GM19240 (cell line): ENCODE results near the gene CDKN1A.
A peak's percentile ranks its signal among the peaks of the same experiment; 100 is the strongest.
"Not testable (repeated sequence)": the region's sequence is repeated elsewhere in the genome, so short reads cannot be mapped to it uniquely, and the experiment has no call there.

ENCODE experiments used
- DNase-seq: peaks from one replicate; pipeline ENCODE4 v3.0.0; 2011; ENCODE audit warnings: low spot score; ENCODE audit not compliant: insufficient read length

Gene CDKN1A

DNA sequence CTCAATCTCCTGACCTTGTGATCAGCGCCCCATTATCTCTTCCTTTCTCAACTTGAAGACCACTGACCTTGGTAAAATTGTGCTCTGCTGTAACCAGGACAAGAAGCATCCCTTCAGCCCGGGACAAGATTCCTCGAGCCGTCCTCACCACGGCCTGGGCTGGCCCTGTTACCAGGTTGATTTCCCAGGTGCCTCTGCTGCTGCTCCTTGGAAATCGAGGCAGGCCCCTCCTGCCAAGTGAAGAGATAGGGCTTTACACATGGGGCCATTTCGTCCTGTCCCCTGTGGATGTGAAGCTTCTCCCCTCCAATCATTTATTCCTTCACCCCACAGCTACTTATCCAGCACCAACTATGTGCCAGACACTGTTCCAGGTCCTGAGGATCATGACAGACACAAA, 40.6 kb downstream of the CDKN1A start:
- no peak for DNase-seq

DNA sequence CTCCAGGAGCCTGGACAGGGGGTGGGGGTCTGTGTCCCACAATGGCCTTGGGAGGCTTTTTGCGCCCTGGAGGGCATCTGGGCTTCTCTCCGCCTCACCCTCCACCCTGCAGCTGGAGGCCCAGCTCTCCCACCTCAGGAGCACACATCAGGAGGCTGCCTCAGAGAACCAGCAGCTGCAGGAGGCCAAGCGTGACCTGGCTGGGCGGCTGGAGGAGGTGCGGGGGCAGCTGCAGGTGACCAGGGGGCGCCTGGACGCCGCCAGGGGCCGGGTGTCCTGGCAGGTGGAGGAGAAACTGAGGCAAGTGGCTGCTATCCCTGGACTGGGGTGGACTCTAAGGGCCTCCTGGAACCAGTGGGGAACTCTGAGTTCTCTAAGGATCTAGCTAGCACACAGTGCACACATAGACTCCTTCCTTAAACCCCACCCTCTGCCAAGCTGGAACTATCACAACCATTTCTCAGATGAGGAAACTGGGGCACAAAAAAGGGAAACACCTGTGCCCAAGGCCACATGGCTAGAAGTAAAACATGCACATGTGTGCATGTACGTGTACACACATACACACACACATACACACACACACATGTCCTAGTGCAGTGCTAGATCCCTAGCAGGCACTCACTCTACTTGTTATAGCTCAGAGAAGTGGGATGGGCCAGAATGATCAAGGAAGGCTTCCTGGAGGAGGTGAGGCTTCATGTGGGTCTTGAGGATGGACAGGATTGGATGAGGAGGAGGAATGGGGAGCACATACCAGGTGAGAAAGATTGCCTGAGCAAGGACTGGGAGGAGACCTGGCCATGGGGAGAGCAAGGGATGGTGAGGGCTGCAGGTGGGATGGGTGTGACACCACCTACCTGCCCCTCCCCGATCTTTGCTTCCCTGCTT, 42.0 kb downstream of the CDKN1A start:
- no peak for DNase-seq

DNA sequence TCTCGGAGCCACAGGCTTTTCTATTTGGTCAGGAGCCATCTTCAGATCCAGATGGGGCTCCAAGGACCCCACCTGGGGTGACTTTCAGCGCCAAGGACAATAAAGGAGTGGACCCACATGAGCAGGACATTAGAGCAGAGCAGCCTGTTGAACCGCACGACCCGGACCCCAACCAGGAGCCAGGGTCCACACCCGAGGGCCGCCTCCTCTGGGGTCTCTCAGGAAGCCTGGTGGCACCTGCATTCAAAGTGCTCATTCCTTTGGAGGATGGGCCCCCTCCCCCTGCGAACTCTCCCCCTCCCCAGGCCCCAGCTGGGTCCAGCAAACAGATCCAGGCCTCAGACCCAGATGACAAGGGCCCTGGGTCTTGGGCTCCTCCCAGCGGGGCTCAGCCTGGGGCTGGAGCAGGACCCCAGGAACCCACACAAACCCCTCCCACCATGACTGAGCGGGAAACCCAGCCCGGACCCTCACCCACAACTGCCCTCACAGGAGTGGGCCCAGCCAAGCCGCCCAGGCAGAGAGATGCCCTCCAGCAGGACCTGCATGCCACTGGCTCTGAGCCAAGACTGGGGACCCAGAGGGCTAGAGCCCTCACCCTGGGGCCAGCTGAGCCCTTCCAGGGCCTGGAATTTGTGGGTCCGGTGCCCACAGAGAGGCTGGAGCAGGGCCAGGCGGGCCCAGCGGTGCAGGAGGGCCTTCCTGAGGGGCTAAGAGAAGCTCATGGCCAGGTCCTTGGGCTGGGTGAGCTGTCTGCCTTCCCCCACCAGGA, 43.0 kb downstream of the CDKN1A start:
- DNase-seq, result no peak

DNA sequence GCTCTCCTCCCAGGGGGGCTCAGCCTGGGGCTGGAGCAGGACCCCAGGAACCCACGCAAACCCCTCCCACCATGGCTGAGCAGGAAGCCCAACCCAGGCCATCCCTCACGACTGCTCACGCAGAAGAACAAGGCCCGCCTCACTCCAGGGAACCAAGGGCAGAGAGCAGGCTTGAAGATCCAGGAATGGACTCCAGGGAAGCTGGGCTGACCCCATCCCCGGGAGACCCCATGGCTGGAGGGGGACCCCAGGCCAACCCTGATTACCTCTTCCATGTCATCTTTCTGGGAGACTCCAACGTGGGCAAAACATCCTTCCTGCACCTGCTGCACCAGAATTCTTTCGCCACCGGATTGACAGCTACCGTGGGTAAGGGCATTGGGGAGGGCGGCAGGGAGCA, 43.9 kb downstream of the CDKN1A start:
- no peak for DNase-seq

DNA sequence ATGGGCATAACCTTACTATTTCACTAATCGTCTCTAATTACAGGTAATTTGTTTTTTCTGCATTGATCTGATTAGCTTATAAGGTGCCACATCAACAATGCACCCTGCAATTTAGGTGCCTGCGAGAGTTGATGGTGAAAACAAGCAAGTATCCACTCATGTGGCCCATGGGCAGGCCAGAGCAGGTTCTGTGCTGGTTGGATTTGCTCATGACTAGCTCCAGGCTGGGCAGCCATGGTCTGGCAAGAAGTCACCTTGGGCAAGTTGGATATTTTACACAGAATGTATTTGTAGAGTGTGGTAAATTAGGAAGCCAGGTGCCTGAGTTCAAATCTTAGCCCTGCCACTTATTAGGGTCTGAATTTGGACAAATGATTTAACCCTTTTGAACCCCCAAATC, 44.4 kb downstream of the CDKN1A start:
- no peak for DNase-seq

DNA sequence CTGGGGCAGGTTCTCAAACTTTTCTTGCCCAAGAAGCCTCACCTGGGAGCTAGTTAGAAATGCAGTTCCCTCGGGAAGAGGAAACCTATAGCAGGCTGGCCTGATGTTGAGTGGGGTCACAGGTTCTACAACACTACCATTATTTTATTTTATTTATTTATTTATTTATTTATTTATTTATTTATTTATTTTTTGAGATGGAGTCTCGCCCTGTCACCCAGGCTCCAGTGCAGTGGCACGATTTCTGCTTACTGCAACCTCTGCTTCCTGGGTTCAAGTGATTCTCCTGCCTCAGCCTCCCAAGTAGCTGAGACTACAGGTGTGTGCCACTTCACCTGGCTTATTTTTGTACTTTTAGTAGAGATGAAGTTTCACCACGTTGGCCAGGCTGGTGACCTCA, 45.5 kb downstream of the CDKN1A start:
- not testable (repeated sequence) for DNase-seq

DNA sequence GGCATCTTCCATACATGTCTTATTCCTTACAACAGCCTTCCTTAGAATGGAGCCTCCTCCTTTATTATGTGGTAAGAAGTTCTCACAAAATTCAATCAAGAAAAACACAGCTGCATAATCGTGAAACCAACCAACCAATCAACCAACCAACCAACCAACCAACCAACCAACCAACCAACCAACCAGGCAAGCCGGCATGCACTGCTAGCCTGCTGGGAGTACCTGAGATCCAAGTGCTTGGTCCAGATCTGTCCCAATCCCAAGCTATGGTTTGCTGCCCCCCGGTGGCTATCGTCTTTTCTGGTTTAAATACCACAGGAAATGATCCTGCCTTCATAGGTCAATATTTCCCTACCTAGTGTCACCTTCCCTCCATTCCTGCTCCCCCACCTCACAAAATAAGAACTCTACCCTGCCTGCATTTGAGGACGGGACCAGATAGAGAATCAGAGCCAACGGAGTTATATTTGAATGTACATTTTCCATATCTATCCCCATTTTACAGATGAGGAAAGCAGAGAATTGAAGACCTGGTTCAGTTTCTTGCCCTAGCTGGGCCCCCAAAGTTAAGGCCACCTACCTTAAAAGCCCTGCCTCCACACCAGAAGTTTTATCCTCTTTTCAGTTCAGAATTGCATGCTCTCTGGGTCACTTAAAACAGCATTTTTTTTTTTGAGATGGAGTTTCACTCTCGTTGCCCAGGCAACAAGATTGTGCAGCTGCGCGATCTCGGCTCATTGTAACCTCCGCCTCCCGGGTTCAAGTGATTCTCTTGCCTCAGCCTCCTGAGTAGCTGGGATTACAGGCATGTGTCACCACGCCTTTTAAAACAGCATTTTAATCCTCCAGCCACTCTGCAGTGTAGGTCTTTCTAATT, 46.2 kb downstream of the CDKN1A start:
- peak; percentile 42 for DNase-seq

DNA sequence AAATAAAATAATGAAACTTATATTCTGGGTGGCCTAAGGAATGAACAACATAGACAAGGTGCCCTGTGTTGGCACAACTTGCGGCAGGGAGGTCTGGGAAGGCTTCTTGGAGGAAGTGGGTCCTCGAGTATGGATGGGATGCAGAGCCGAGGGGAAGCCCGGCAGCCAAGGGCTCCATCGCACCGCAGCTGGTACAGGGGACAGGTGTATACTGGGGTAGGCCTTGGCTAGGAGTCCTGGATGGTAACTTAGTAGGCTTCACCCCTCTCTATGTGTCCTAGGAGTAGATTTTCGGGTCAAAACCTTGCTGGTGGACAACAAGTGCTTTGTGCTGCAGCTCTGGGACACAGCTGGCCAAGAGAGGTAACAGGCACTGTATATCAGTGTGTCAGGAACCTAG, 47.1 kb downstream of the CDKN1A start:
- no peak for DNase-seq

DNA sequence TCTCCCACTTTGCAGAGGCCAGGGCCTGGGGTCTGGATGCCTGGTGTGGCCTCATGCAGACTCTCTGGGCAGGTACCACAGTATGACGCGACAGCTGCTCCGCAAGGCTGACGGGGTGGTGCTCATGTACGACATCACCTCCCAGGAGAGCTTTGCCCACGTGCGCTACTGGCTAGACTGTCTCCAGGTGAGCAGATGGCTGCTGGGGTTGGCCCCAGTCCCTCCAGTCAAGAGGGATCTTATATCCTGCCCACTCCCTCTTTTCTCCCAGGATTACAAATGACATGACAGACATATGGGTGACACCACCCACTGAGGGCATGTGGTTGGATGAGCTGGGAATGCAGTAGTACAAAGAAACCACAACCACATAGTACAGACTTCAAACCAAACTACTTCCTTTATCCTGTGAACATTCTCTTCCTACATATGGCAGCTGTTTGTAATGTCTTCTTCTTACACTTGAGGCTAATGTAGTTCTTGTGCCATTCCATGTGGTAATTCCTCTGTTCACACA, 49.0 kb downstream of the CDKN1A start:
- DNase-seq, result no peak

DNA sequence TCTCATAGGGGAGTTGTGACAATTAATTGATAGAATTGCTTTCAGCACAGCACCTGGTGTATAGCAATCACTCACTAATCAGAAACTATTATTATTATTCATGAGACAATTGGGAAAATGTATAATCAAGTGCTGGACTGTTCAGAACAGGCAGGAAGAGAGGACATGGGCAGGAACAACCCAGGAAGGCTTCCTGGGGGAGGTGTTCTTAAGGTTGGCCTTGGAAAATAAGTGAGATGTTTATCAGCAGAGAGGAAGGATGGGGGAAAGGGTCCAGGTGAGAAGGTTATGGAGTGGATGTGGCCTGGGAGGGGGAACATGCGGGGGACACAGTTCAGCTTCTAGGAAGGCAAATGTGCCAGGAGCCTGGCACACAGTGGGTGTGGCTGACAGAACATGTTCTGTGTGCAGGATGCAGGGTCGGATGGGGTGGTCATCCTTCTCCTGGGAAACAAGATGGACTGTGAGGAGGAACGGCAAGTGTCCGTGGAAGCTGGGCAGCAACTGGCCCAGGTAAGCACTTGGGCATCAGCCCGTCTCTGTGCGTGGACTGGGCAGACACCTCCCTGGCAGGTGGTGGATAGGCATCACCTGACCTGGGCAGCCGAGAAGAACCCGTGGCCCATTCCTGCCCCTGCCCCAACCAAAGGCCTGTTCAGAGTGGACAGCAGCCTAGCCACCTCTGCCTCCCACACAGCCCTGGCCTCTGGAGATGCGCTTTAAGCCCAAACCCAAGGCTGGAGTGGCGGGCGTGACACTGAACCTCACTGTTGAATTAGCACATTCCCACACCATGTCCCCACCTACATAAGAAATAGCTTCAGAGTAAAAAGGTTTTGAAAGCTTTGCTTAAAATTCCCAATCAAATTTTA, 50.0 kb downstream of the CDKN1A start:
- DNase-seq, result no peak

DNA sequence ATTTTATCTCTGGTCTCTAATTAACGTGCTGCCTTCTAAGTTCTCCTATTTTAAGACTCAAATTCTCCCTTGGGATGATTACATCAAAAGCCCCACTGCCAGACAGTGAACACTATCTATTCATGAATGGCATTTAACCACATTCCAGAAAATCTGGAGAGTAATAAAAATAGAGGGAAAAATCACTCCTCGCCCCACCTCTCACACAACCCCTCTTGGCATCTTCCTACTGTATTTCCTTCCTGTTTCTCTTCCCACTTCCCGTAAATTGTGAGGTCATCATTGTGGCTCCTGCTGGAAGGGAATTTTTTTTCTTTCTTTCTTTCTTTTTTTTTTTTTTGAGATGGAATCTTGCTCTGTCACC, 50.6 kb downstream of the CDKN1A start:
- DNase-seq, result no peak

DNA sequence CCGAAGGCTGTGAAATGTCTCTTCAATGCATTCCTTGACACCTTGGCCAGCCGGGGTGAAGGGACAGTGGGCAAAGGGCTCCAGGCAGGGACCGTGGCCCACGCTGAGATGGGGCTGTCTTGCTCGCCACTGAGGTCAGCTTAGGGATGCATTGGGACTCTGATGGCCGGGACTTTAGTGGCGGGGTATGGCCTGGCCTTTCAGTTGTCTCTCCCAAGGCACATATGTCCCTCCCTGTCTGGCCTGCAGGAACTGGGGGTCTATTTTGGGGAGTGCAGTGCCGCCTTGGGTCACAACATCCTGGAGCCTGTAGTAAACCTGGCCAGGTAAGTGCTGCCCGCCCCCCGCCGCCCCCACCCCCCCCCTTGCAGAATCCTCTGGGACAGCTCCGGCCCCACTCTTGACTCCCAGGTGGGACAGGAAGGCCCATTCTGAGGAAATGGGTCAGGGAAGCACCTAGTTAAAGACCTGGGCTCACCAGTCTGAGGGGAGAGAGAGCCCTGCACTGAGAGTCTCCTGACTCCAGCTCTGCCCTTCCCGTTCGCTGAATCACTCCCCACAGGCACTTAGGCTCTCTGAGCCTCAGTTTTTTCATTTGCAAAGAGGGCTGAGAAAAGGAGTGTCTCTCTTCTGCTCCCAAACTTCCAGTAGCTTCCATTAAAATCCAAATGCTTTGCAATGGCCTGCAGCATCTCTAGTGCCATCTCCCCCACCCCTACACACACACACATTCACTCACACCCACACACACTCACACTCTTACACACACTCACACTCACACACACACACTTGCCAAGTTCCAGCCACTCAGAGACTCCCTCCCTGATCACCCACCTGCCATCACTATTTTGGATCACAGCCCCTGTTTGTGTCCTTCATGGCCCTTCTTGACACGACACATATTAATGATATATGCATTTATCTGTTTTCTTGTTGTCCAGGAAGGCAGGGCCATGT, 52.2 kb downstream of the CDKN1A start:
- DNase-seq, result no peak

DNA sequence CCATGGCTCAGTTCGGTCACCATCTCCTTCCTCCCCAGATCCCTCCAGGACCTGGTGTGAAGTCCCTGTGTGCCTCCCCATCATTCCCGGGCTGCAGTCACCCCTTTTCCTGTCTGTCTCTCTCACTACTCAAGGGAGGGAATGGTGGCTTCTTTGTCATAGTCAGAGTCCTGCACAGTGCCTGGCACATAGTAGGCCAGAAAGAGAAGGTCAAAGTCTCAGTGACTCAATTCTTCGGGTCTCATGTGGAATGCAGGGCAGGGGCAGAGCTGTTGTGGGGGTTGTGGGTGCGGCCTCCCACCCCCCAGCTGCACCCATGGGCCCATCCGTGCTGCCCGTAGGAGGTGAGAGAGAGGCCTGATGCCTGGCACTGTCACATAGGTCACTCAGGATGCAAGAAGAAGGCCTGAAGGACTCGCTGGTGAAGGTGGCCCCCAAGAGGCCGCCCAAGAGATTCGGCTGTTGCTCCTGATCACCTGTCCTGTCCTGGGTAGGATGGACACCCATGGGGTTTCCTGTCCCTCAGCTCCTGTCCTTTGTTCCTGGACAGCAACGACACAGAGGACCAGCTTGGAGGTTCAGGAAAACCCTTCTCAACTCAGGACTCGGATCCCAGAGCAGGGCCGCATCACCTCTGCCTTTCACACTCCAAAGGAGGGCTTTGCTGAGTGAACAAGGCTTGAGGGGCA, 53.3 kb downstream of the CDKN1A start:
- no peak for DNase-seq

DNA sequence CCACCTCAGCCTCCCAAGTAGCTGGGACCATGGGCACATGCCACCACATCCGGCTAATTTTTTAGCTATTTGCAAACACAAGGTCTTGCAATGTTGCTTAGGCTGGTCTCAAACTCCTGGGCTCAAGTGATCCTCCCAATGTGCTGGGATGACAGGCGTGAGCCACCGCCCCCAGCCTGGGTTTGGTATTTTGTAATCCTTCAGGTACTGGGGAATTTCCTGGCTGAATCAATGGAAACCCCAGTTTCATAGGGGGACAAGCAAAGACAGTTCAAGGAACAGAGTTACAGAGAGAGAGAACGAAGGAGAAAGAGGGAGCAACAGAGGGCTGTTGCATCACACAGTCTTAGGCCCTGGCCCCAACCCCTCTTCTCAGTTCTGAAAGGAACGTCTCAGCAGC, 54.8 kb downstream of the CDKN1A start:
- no peak for DNase-seq

DNA sequence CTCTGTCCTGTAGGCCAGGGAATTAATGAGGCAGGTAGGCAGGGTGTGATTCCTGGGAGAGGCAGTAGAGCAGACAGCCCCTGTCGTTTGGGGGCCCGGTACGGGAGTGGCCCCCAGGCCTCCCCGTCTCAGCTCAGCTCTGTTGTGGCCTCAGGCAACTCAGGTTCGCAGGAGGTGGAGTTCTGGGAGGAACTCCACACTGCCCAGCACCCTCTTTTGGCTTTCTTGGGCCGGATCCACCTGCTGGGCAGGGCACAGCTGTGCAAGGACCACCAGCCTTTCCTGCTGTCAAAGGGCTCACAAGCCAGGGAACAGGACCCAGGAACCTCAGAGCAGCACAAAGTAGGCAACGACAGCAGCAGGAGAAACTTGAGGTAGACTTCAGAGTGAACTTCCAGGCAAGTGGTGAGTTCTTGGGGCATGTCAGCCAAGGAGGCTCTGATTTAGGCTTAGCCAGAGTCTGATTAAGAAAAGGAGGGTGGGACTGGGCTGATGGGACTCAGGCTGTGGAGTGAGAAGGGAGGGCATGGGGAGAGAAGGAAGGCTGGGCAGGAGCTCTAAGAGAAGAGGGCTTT, 56.1 kb downstream of the CDKN1A start:
- no peak for DNase-seq

DNA sequence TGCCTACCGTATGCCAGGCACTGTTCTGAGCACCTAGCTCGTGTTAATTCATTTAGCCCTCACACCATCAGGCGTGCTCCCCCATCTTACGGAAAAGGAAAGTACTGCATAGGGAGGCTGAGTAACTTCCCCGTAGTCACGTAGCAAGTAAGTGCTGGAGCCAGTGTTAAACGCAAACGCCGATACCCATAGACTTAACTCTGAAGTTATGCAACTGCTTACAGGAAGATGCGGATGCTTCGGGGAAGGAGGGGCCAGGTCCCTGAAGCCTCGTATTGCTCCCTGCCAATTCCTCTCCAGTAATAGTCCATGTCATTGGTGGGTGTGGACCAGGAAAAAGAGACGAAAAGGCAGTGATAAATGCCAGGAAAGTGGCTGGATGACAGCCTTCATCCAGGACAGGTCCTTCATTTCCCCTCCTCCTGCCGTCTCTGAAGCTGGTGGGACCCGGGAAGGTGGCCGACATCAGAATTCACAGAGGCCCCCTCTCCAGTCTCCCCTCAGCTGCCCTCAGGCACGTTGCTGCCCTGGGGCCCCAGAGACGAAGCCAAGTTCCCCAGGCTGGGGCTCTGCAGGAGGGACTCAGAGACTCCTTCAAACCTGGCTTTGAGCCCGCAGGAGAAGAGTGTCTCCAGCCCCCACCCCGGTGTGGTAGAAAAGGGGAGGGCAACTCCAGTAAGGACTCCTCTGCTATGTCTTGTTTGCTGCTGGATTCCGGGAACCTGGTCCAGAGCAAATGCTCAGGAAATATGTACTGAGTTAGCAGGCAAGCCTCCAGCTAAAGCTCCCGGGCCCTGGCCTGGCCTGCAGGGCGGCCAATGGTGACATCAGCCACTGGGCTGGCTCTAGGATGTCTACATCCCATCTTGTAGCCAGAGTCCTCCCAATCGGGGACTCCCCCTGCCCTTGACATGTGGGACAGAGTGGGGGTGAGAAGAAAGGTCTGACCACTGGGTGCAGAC, 56.9 kb downstream of the CDKN1A start:
- DNase-seq, result no peak
